ENCODE results near the gene SMAD9.

- TF ChIP-seq EZH2 (IDR thresholded peaks at IDR 0.05; ENCODE audit: insufficient read depth, poor library complexity, severe bottlenecking) (no peak), EZH2phosphoT487 (IDR thresholded peaks at IDR 0.05; ENCODE audit: insufficient read depth, low read depth) (no peak)
Measured at GRCh38 chr13:36907266-36907665, 12.8 kb downstream of the SMAD9 start.

Data from GM23248 (cell line).